Hepatocyte (in vitro differentiated cells): ENCODE results near the gene OPRM1. TPM values are rescaled to one million over a fixed set of nuclear protein-coding genes. Genes with fewer than 3 reads are reported as not detected.

ENCODE experiments used
- DNase-seq: peaks from one replicate; pipeline ENCODE4 v3.0.0-alpha.2; 2016; ENCODE audit warnings: low spot score
- H2AFZ ChIP-seq: fragments of 200-600 bp; sonication (generic); 2 replicates; pipeline ENCODE4 v1.6.0; 2016; ENCODE audit warnings: antibody characterized with exemption, mild to moderate bottlenecking
- H3K27ac ChIP-seq: fragments of 200-600 bp; sonication (generic); 2 replicates; pipeline ENCODE4 v1.5.1; 2016; ENCODE audit warnings: mild to moderate bottlenecking
- H3K27me3 ChIP-seq: fragments of 200-600 bp; sonication (generic); 2 replicates; pipeline ENCODE4 v1.6.1; 2016
- H3K36me3 ChIP-seq: fragments of 200-600 bp; sonication (generic); replicated peaks from 2 replicates; pipeline ENCODE4 v1.5.1; 2016; ENCODE audit warnings: low read depth; ENCODE audit not compliant: insufficient read depth
- H3K4me1 ChIP-seq: fragments of 200-600 bp; sonication (generic); 2 replicates; pipeline ENCODE4 v1.5.1; 2016; ENCODE audit warnings: mild to moderate bottlenecking, moderate library complexity; ENCODE audit not compliant: insufficient read depth
- H3K4me2 ChIP-seq: fragments of 200-600 bp; sonication (generic); 2 replicates; pipeline ENCODE4 v1.6.0; 2016
- H3K4me3 ChIP-seq: fragments of 200-600 bp; sonication (generic); 2 replicates; pipeline ENCODE4 v1.5.1; 2016; ENCODE audit warnings: mild to moderate bottlenecking
- H3K79me2 ChIP-seq: fragments of 200-600 bp; sonication (generic); 2 replicates; pipeline ENCODE4 v1.6.0; 2017; ENCODE audit warnings: mild to moderate bottlenecking
- H3K9me2 ChIP-seq: fragments of 200-600 bp; sonication (generic); replicated peaks from 2 replicates; pipeline ENCODE4 v1.6.0; 2017; ENCODE audit warnings: mild to moderate bottlenecking; ENCODE audit not compliant: insufficient read depth
- H3K9me3 ChIP-seq: fragments of 200-600 bp; sonication (generic); 2 replicates; pipeline ENCODE4 v1.5.1; 2016; ENCODE audit warnings: low read depth, mild to moderate bottlenecking
- H4K20me1 ChIP-seq: fragments of 200-600 bp; sonication (generic); 2 replicates; pipeline ENCODE4 v1.6.0; 2016; ENCODE audit warnings: mild to moderate bottlenecking; ENCODE audit not compliant: insufficient read depth, poor library complexity, severe bottlenecking
- CTCF ChIP-seq: fragments of 200-600 bp; sonication (generic); IDR thresholded peaks from 2 replicates; pipeline ENCODE4 v1.5.1; 2016; ENCODE audit warnings: antibody characterized with exemption, mild to moderate bottlenecking; ENCODE audit not compliant: poor library complexity
- EZH2 ChIP-seq: fragments of 200-600 bp; sonication (generic); IDR thresholded peaks from 2 replicates; pipeline ENCODE4 v1.6.1; 2016; ENCODE audit warnings: antibody characterized with exemption, mild to moderate bottlenecking, borderline replicate concordance
- EZH2phosphoT487 ChIP-seq: fragments of 200-600 bp; sonication (generic); IDR thresholded peaks from one replicate; pipeline ENCODE4 v1.6.1; 2018; ENCODE audit warnings: antibody characterized with exemption, mild to moderate bottlenecking, low read depth, moderate library complexity; ENCODE audit not compliant: unreplicated experiment, severe bottlenecking
- WGBS: methylation state at CpG from one replicate; pipeline ENCODE4 v1.1.6; 2016; ENCODE audit warnings: low lambda C conversion rate; ENCODE audit errors: missing lambda C conversion rate; 5-methylcytosine and 5-hydroxymethylcytosine counted together
- polyA plus RNA-seq: library from polyadenylated mRNA; unstranded; fragments of >200 nt; fragmentation: Nextera tagmentation; extraction: Ambion mirVana; gene quantifications from 2 replicates; pipeline ENCODE4 v1.2.1, GENCODE V29; 2016
- total RNA-seq: library from RNA; depleted of rRNA; stranded (reverse); fragments of >200 nt; gene quantifications from 2 replicates; pipeline ENCODE4 v1.2.3, GENCODE V29; 2014

OPRM1 gene
- total and polyA plus RNA-seq, 2 experiments from 2014 or later, result not detected

- no peak for DNase-seq
- Histone ChIP-seq H4K20me1 (no peaks in the 10 kb centered on the region), H3K27me3 (no peaks in the 10 kb centered on the region), H3K36me3 (no peaks in the 10 kb centered on the region), H3K27ac (no peak overlapping the region), H3K79me2 (no peaks in the 10 kb centered on the region), H2AFZ (no peak overlapping the region), H3K4me2 (no peak overlapping the region), H3K9me2 (no peaks in the 10 kb centered on the region), H3K4me3 (no peak overlapping the region), H3K9me3 (no peaks in the 10 kb centered on the region), H3K4me1 (no peaks in the 10 kb centered on the region)
- TF ChIP-seq EZH2 (no peak), EZH2phosphoT487 (no peak), CTCF (no peak)
- 70% methylated on average over 8 of the region's 8 CpGs for WGBS
These were observed 54.4 kb downstream of the OPRM1 start for GRCh38 chr6:154093231-154094044.

- Histone ChIP-seq H3K4me2 (no peak overlapping the region), H3K9me2 (no peaks in the 10 kb centered on the region), H3K27me3 (no peaks in the 10 kb centered on the region), H3K79me2 (no peaks in the 10 kb centered on the region), H3K4me1 (no peaks in the 10 kb centered on the region), H2AFZ (no peak overlapping the region), H4K20me1 (no peaks in the 10 kb centered on the region), H3K36me3 (no peaks in the 10 kb centered on the region), H3K9me3 (no peaks in the 10 kb centered on the region), H3K4me3 (no peak overlapping the region), H3K27ac (no peak overlapping the region)
- DNase-seq, result no peak
- WGBS, result 92% methylated on average over 5 of the region's 5 CpGs
- TF ChIP-seq EZH2phosphoT487, result no peak
- TF ChIP-seq CTCF, result no peak
- no peak for TF ChIP-seq EZH2
These were observed 56.5 kb downstream of the OPRM1 start for GRCh38 chr6:154095571-154095970.

- Histone ChIP-seq H2AFZ (no peak overlapping the region), H3K9me3 (no peaks in the 10 kb centered on the region), H3K4me1 (no peaks in the 10 kb centered on the region), H3K79me2 (no peaks in the 10 kb centered on the region), H3K4me2 (no peak overlapping the region), H3K27me3 (no peaks in the 10 kb centered on the region), H4K20me1 (no peaks in the 10 kb centered on the region), H3K9me2 (no peaks in the 10 kb centered on the region), H3K4me3 (no peak overlapping the region), H3K36me3 (no peaks in the 10 kb centered on the region), H3K27ac (no peak overlapping the region)
- 91% methylated on average over 7 of the region's 7 CpGs for WGBS
- no peak for DNase-seq
- TF ChIP-seq EZH2phosphoT487, result no peak
- no peak for TF ChIP-seq CTCF
- no peak for TF ChIP-seq EZH2
These were observed 57.3 kb downstream of the OPRM1 start for GRCh38 chr6:154096316-154096715.
